Dermis microvascular lymphatic vessel endothelial cell (primary cell): Measurements from ENCODE around the gene STPG3. TPM values are rescaled to one million over a fixed set of nuclear protein-coding genes. Genes with fewer than 3 reads are reported as not detected.

Source experiments
- DNase-seq, 2 donors: peaks; one replicate each; pipeline versions ENCODE4 v3.0.0 to v3.0.0-alpha.2; 2010; ENCODE audit warnings: low read depth in 2 of 2
- total RNA-seq: library from RNA; depleted of rRNA; stranded (reverse); fragments of >200 nt; gene quantifications from 2 replicates; pipeline ENCODE4 v1.2.1, GENCODE V29; 2014

The STPG3 gene
- total RNA-seq, 1 donor from 2014 or later, result not detected

GRCh38 chr9:137221506-137222111, 29.5 kb upstream of the STPG3 start:
- no peak for DNase-seq

GRCh38 chr9:137222190-137223077, 28.7 kb upstream of the STPG3 start, which contains the start of gene RNF208:
TSS of gene RNF208 (minus strand) at chr9:137222240. CDS start at chr9:137221212, 1,028 bp downstream.
- DNase-seq, result no peak

- DNase-seq, result peak; percentile 97 to 98
Observed at GRCh38 chr9:137223078-137223970, 27.8 kb upstream of the STPG3 start.

- no peak for DNase-seq
Observed at GRCh38 chr9:137224830-137225694, 26.0 kb upstream of the STPG3 start, which contains the start of gene CYSRT1. TSS of gene CYSRT1 (plus strand) at chr9:137225174. CDS start at chr9:137225622, 448 bp downstream.

- no peak for DNase-seq
Observed at GRCh38 chr9:137225699-137226331, 25.3 kb upstream of the STPG3 start.

GRCh38 chr9:137226338-137227053, 24.6 kb upstream of the STPG3 start:
- DNase-seq, result no peak

- peak; percentile 47 to 78 for DNase-seq
Observed at GRCh38 chr9:137227054-137227852, 23.8 kb upstream of the STPG3 start, which contains the start of gene RNF224. TSS of gene RNF224 (plus strand) at chr9:137227502. CDS start at chr9:137228336, 834 bp downstream.

GRCh38 chr9:137227853-137228505, 23.1 kb upstream of the STPG3 start:
- no peak for DNase-seq

GRCh38 chr9:137228506-137228967, 22.5 kb upstream of the STPG3 start:
- no peak for DNase-seq

GRCh38 chr9:137228968-137229896, 21.9 kb upstream of the STPG3 start:
- no peak for DNase-seq

- DNase-seq, result no peak
Observed at GRCh38 chr9:137229903-137230704, 21.0 kb upstream of the STPG3 start.

GRCh38 chr9:137230705-137231371, 20.2 kb upstream of the STPG3 start, which contains the start of gene SLC34A3:
TSS of gene SLC34A3 (plus strand) at chr9:137230901. CDS start at chr9:137231703, 802 bp downstream.
- no peak for DNase-seq

GRCh38 chr9:137231372-137232039, 19.6 kb upstream of the STPG3 start:
- DNase-seq, result no peak

- no peak for DNase-seq
Observed at GRCh38 chr9:137232101-137232500, 19.0 kb upstream of the STPG3 start.

GRCh38 chr9:137232510-137232909, 18.6 kb upstream of the STPG3 start:
- DNase-seq, result no peak
